Suprapubic skin (tissue), 4 donors: ENCODE measurements around the gene PCSK5. TPM values are rescaled to one million over a fixed set of nuclear protein-coding genes. Genes with fewer than 3 reads are reported as not detected.

ENCODE experiments used
- DNase-seq, 2 donors: peaks; one replicate each; pipeline ENCODE4 v3.0.0-alpha.2; 2019; ENCODE audit warnings: low spot score in 2 of 2
- H3K27ac ChIP-seq: fragments of 200-600 bp; sonication (generic); one replicate; pipeline ENCODE4 v1.5.1; 2019
- H3K27me3 ChIP-seq: fragments of 200-600 bp; sonication (generic); one replicate; pipeline ENCODE4 v1.5.1; 2019
- H3K36me3 ChIP-seq: fragments of 200-600 bp; sonication (generic); one replicate; pipeline ENCODE4 v1.5.1; 2019
- H3K4me1 ChIP-seq: fragments of 200-600 bp; sonication (generic); one replicate; pipeline ENCODE4 v1.5.1; 2019
- H3K4me3 ChIP-seq: fragments of 200-600 bp; sonication (generic); one replicate; pipeline ENCODE4 v1.5.1; 2019; ENCODE audit warnings: mild to moderate bottlenecking
- H3K9me3 ChIP-seq: fragments of 200-600 bp; sonication (generic); one replicate; pipeline ENCODE4 v1.5.1; 2019
- CTCF ChIP-seq, 2 donors: fragments of 200-600 bp in 1 of 2; fragments of 450-650 bp in 1 of 2; sonication (generic) in 1 of 2; IDR thresholded peaks; one replicate each; pipeline ENCODE4 v1.5.1; 2016 to 2019; ENCODE audit warnings: antibody characterized with exemption in 2 of 2, mild to moderate bottlenecking in 1 of 2, moderate library complexity in 1 of 2
- EP300 ChIP-seq: sonication (generic); formaldehyde crosslinking; IDR thresholded peaks from one replicate; pipeline ENCODE4 v1.6.1; 2017; ENCODE audit warnings: antibody characterized with exemption
- POLR2A ChIP-seq, 2 donors: fragments of 450-650 bp; IDR thresholded peaks; one replicate each; pipeline ENCODE4 v1.6.1; 2017; ENCODE audit warnings: antibody characterized with exemption in 2 of 2, mild to moderate bottlenecking in 2 of 2, moderate library complexity in 2 of 2
- POLR2AphosphoS5 ChIP-seq, 3 donors: sonication (generic); formaldehyde crosslinking; IDR thresholded peaks; one replicate each; pipeline ENCODE4 v1.6.1; 2017; ENCODE audit warnings: antibody characterized with exemption in 3 of 3
- WGBS: methylation state at CpG from one replicate; pipeline ENCODE4 v1.1.5; 2018; 5-methylcytosine and 5-hydroxymethylcytosine counted together
- total RNA-seq, 4 donors: library from RNA; depleted of rRNA; stranded (reverse); fragments of >200 nt; gene quantifications; one replicate each; pipeline ENCODE4 v1.1.0, GENCODE V29; 2016

PCSK5 gene
- total RNA-seq, 4 donors from 2014 or later: 5.2 to 10.8 (median 7.3) TPM

DNA sequence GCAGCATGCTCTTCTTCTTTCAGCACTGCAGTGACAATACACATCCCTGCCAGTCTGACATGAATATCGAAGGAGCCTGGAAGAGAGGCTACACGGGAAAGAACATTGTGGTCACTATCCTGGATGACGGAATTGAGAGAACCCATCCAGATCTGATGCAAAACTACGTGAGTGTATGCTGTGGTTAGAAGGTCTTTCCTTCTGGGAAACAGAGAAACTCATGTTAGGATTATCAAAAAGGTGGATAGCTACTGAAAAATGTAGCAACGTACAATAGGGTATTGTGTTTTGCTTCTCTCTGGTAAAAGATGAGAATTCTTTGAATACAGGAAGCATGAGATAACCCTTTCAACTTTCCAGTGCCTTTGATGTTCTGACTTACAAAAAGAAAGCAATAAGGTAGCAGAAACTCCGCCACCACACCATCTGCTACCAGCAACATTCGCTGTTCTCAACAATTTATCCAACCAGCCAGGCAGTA is 133.3 kb downstream of the PCSK5 start:
- no peak for DNase-seq

DNA sequence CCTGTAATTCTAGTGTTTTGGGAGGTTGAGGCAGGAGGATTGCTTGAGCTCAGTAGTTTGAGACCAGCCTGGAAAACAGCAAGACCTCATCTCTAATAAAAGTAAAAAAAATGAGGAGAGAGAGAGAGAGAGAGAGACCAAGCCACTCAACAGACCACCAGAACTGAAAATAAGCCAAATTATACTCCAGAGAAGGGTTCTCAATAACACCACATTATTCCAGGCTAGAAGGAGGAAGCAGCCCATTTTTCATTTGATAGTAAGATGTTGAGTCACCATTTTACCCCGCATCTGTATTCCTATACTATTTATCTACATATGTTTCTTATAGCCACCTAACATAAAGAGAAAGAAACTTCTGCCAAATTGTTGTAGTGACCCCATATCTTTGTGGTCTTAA is 134.8 kb downstream of the PCSK5 start:
- Histone ChIP-seq H3K4me1 (no peaks in the 10 kb centered on the region), H3K27me3 (no peaks in the 10 kb centered on the region), H3K27ac (no peak overlapping the region), H3K36me3 (no peaks in the 10 kb centered on the region), H3K4me3 (no peak overlapping the region), H3K9me3 (no peaks in the 10 kb centered on the region)
- TF ChIP-seq POLR2A (IDR thresholded peaks at IDR 0.05): no peak
- TF ChIP-seq CTCF (IDR thresholded peaks at IDR 0.05): no peak
- TF ChIP-seq EP300: no peak
- TF ChIP-seq POLR2AphosphoS5 (IDR thresholded peaks at IDR 0.05): no peak
- 83% methylated on average over 1 of the region's 1 CpG for WGBS
- no peak for DNase-seq

More for the DNA sequence above, 133.3 kb downstream of the PCSK5 start:
- H3K36me3 ChIP-seq: no peaks in the 10 kb centered on the region
- no peak overlapping the region for H3K27ac ChIP-seq
- H3K4me3 ChIP-seq: no peak overlapping the region
- H3K9me3 ChIP-seq: no peaks in the 10 kb centered on the region
- WGBS: 78% methylated on average over 7 of the region's 7 CpGs
- no peaks in the 10 kb centered on the region for H3K27me3 ChIP-seq
- TF ChIP-seq POLR2A (IDR thresholded peaks at IDR 0.05): no peak
- TF ChIP-seq POLR2AphosphoS5 (IDR thresholded peaks at IDR 0.05): no peak
- no peak for TF ChIP-seq CTCF (IDR thresholded peaks at IDR 0.05)
- TF ChIP-seq EP300: no peak
- no peaks in the 10 kb centered on the region for H3K4me1 ChIP-seq

- 93% methylated on average over 6 of the region's 6 CpGs for WGBS
- no peaks in the 10 kb centered on the region for H3K36me3 ChIP-seq
- H3K4me3 ChIP-seq: no peak overlapping the region
- H3K4me1 ChIP-seq: no peaks in the 10 kb centered on the region
- H3K27ac ChIP-seq: no peak overlapping the region
- no peaks in the 10 kb centered on the region for H3K9me3 ChIP-seq
- no peak for TF ChIP-seq EP300
- TF ChIP-seq POLR2AphosphoS5 (IDR thresholded peaks at IDR 0.05): no peak
- TF ChIP-seq CTCF (IDR thresholded peaks at IDR 0.05): no peak
- no peak for TF ChIP-seq POLR2A (IDR thresholded peaks at IDR 0.05)
- DNase-seq: no peak
- H3K27me3 ChIP-seq: no peaks in the 10 kb centered on the region
These were observed 136.3 kb downstream of the PCSK5 start for GRCh38 chr9:76026796-76027195.

DNA sequence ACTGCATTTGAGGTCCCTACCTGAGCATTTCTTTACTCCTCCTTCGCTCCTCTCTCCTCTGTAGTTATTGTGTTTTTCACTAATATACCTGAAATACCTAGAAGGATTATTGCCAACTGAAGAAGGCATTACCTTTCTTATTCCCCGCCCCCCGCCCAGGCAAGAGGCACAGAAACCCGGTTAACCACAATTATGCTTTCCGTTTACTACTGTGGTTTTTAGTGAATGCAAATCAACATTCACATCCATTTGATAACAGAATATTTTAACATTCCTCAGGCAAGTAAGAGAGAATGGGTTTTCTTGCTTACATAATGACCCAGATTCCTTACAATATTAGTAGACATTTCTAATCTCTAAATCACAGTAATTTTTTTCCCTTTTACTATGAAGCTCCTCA is 136.9 kb downstream of the PCSK5 start:
- WGBS: 73% methylated on average over 5 of the region's 5 CpGs

GRCh38 chr9:76027861-76028260 is 137.4 kb downstream of the PCSK5 start:
- TF ChIP-seq POLR2A (IDR thresholded peaks at IDR 0.05) (no peak), EP300 (no peak), POLR2AphosphoS5 (IDR thresholded peaks at IDR 0.05) (no peak), CTCF (IDR thresholded peaks at IDR 0.05) (no peak)
- no peak overlapping the region for H3K27ac ChIP-seq
- WGBS: 94% methylated on average over 2 of the region's 2 CpGs
- H3K4me1 ChIP-seq: no peaks in the 10 kb centered on the region
- H3K4me3 ChIP-seq: no peak overlapping the region
- no peaks in the 10 kb centered on the region for H3K27me3 ChIP-seq
- H3K36me3 ChIP-seq: no peaks in the 10 kb centered on the region
- DNase-seq: no peak
- H3K9me3 ChIP-seq: no peaks in the 10 kb centered on the region

More for the DNA sequence above, 136.9 kb downstream of the PCSK5 start:
- Histone ChIP-seq H3K27ac (no peak overlapping the region), H3K4me1 (no peaks in the 10 kb centered on the region), H3K36me3 (no peaks in the 10 kb centered on the region), H3K4me3 (no peak overlapping the region), H3K27me3 (no peaks in the 10 kb centered on the region), H3K9me3 (no peaks in the 10 kb centered on the region)
- TF ChIP-seq EP300: no peak
- TF ChIP-seq CTCF (IDR thresholded peaks at IDR 0.05): no peak
- no peak for TF ChIP-seq POLR2AphosphoS5 (IDR thresholded peaks at IDR 0.05)
- no peak for TF ChIP-seq POLR2A (IDR thresholded peaks at IDR 0.05)
- DNase-seq: no peak
